ENCODE measurements around the gene ATAD5. TPM values are rescaled to one million over a fixed set of nuclear protein-coding genes. Genes with fewer than 3 reads are reported as not detected.
"Not testable (repeated sequence)": the region's sequence is repeated elsewhere in the genome, so short reads cannot be mapped to it uniquely, and the experiment has no call there.

ATAD5 gene
- total and polyA plus RNA-seq, 12 donors = 0.24 to 4.0 (median 0.59) TPM

DNA sequence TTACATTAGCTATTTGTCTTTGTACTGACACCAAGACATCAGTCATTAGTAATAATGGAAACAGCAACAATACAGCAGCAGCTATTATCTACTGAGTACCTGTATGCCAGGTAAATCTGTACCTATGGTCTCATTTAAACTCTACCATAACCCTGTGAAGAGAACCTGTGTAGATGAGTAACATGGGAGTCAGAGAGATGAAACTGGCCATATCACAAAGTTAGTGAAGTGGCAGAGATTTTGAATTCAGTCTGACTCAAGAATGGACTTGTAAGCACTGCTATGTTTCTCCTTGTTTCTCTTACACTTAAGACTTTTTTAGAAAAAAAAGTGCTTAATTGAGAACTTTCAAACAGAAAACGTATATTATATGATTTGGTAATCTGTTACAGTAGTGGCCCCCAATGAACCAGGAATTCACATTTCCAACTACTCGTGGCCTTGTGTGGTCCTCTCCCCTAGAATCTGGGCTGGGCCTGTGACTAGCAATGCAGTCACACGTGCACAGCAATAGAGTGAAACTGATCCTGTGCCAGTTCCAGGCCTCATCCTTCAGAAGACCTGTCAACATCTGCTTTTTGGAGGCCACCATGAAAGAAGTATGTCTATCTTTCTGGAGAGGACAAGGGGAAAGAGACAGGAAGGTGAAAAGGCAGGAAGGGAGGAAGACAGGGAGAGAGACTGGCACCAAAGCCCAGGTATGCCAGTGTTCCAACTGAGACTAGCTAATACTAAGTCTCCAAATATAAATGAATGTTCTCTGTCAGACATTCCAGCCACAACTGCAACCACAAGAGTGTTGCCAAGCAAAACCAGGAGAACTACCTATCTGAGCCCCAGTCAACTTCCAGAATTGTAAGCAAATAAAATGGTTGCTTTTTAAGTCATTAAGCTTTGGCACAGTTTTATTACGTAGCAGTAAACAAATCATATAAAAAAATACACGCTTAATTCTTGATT, 19.3 kb upstream of the ATAD5 start:
- Histone ChIP-seq H3K36me3 (replicated peaks in 1 of 2) (no peaks in the 10 kb centered on the region), H3K27ac (peak overlapping the region in 2 of 5 donors; percentile 28 to 52), H3K4me1 (replicated peaks in 1 of 2) (peaks cover 8 to 10% of the 10 kb centered on the region in 2 donors), H3K4me3 (no peak overlapping the region), H3K27me3 (no peaks in the 10 kb centered on the region), H3K9me3 (replicated peaks in 1 of 3) (no peaks in the 10 kb centered on the region)
- WGBS, 4 donors = 47 to 55% (median 53%) methylated on average over 5 of the region's 5 CpGs
- intact Hi-C loops (cut with DNase I) = no loop called here
- peak in 3 of 7 donors; percentile 37 to 58 (median 48) for DNase-seq
- TF ChIP-seq POLR2A (IDR thresholded peaks at IDR 0.05) = no peak

DNA sequence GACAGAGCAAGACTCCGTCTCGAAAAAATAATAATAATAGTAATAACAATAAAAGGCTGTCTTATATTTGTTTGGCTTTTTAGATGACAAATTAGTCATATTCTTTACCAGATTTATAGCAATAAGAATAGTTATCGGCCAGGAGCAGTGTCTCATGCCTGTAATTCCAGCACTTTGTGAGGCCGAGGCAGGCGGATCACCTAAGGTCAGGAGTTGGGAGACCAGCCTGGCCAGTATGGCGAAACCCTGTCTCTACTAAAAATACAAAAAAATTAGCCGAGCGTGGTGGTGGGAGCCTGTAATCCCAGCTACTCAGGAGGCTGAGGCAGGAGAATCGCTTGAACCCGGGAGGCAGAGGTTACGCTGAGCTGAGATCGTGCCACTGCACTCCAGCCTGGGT, 17.5 kb upstream of the ATAD5 start:
- 86 to 94% (median 87%) methylated on average over 12 of the region's 12 CpGs for WGBS, 4 donors
- DNase-seq; intact Hi-C loops (cut with DNase I): not testable (repeated sequence)

DNA sequence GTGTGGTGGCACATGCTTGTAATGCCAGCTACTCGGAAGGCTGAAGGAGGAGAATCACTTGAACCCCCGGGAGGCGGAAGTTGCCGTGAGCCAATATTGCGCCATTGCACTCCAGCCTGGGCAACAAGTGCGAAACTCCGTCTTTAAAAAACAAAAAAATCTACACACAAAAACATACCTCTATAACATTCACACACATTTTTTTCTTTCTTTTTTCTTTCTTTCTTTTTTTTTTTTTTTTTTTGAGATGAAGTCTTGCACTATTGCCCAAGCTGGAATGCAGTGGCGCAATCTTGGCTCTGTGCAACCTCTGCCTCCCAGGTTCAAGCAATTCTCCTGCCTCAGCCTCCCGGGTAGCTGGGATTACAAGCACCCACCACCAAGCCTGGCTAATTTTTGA, 16.9 kb upstream of the ATAD5 start:
- H3K9me3 ChIP-seq (replicated peaks in 1 of 3); intact Hi-C loops (cut with DNase I); H3K4me3 ChIP-seq; H3K36me3 ChIP-seq (replicated peaks in 1 of 2); H3K27me3 ChIP-seq; H3K27ac ChIP-seq: not testable (repeated sequence)
- peaks cover 8 to 10% of the 10 kb centered on the region in 2 donors for H3K4me1 ChIP-seq (replicated peaks in 1 of 2)
- 78 to 88% (median 82%) methylated on average over 9 of the region's 9 CpGs for WGBS, 4 donors
- peak in 3 of 7 donors; percentile 22 to 55 (median 24) for DNase-seq

More for the DNA sequence above, 17.5 kb upstream of the ATAD5 start:
- peaks cover 8 to 10% of the 10 kb centered on the region in 2 donors for H3K4me1 ChIP-seq (replicated peaks in 1 of 2)
- not testable (repeated sequence) for H3K9me3 ChIP-seq (replicated peaks in 1 of 3); H3K36me3 ChIP-seq (replicated peaks in 1 of 2); H3K4me3 ChIP-seq; H3K27me3 ChIP-seq; H3K27ac ChIP-seq

DNA sequence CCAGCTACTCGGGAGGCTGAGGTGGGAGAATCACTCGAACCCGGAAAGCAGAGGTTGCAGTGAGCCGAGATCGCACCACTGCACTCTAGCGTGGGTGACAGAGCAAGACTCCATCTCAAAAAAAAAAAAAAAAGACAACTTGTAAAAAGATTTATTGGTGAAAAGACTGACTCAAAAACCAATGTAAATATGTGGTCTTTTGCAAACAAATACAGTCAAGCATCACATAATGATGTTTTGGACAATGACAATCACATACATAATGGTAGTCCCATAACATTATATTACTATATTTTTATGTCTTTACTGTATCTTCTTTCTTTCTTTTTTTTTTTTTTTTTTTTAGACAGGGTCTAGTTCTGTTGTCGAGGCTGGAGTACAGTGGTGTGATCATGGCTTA, 15.6 kb upstream of the ATAD5 start:
- TF ChIP-seq, protein P1, sequence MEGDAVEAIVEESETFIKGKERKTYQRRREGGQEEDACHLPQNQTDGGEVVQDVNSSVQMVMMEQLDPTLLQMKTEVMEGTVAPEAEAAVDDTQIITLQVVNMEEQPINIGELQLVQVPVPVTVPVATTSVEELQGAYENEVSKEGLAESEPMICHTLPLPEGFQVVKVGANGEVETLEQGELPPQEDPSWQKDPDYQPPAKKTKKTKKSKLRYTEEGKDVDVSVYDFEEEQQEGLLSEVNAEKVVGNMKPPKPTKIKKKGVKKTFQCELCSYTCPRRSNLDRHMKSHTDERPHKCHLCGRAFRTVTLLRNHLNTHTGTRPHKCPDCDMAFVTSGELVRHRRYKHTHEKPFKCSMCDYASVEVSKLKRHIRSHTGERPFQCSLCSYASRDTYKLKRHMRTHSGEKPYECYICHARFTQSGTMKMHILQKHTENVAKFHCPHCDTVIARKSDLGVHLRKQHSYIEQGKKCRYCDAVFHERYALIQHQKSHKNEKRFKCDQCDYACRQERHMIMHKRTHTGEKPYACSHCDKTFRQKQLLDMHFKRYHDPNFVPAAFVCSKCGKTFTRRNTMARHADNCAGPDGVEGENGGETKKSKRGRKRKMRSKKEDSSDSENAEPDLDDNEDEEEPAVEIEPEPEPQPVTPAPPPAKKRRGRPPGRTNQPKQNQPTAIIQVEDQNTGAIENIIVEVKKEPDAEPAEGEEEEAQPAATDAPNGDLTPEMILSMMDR (IDR thresholded peaks at IDR 0.05) = no peak
- no peak for TF ChIP-seq POLR2A (IDR thresholded peaks at IDR 0.05)
- intact Hi-C loops (cut with DNase I) = no loop called here
- H3K4me1 ChIP-seq (replicated peaks in 1 of 2) = peaks cover 8 to 10% of the 10 kb centered on the region in 2 donors

DNA sequence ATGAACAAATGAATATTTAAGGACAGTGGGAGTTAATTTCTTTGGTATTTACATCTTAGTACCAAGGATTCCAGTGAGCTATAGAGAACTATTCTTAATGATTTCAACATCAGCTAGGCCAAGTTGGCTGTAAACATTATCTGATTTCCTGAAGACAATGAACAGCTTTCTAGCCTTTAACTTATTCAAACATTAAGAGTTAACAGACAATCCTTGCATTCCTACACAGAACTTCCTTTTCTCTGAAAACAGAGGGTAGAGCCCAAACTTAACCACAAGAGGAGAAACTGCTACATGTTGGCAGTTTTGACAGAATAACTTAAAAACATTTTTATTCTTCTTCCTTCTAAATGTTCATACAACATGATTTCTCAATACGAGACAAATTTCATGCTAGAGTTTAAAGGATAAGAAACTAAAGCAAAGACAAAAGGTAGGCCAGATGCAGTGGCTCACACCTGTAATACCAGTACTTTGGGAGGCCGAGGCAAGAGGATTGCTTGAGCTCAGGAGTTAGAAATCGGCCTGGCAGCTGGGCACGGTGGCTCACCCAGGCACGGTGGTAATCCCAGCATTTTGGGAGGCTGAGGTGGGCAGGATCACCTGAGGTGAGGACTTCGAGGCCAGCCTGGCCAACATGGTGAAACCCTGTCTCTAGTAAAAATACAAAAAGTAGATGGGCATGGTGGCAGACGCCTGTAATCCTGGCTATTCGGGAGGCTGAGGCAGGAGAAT, 11.6 kb upstream of the ATAD5 start:
- TF ChIP-seq, protein P1 (IDR thresholded peaks at IDR 0.05) = no peak
- WGBS, 4 donors = 72 to 79% (median 77%) methylated on average over 7 to 8 of the region's 8 CpGs
- intact Hi-C loops (cut with DNase I) = loop anchor here (10.0 kb wide), 1 partner anchor 105 kb away; no protein-coding TSS in a partner anchor
- Histone ChIP-seq H3K36me3 (replicated peaks in 1 of 2) (no peaks in the 10 kb centered on the region), H3K27ac (no peak overlapping the region), H3K9me3 (replicated peaks in 1 of 3) (no peaks in the 10 kb centered on the region), H3K4me1 (replicated peaks in 1 of 2) (peaks cover 8 to 28% of the 10 kb centered on the region in 2 donors), H3K27me3 (no peaks in the 10 kb centered on the region), H3K4me3 (no peak overlapping the region)
- no peak for DNase-seq

More for the DNA sequence above, 15.6 kb upstream of the ATAD5 start:
- Histone ChIP-seq H3K4me3 (no peak overlapping the region), H3K36me3 (replicated peaks in 1 of 2) (no peaks in the 10 kb centered on the region), H3K9me3 (replicated peaks in 1 of 3) (no peaks in the 10 kb centered on the region), H3K27ac (no peak overlapping the region), H3K27me3 (no peaks in the 10 kb centered on the region)
- WGBS, 4 donors = 88 to 97% (median 94%) methylated on average over 7 of the region's 7 CpGs
- DNase-seq = no peak

All from adrenal gland (tissue), 12 donors.